SK-MEL-5 (cell line): Measurements from ENCODE around the gene UNK. TPM values are rescaled to one million over a fixed set of nuclear protein-coding genes. Genes with fewer than 3 reads are reported as not detected.
A peak's percentile ranks its signal among the peaks of the same experiment; 100 is the strongest.
"Not testable (repeated sequence)": the region's sequence is repeated elsewhere in the genome, so short reads cannot be mapped to it uniquely, and the experiment has no call there.

ENCODE experiments used
- DNase-seq: peaks from one replicate; pipeline ENCODE4 v3.0.0-alpha.2; 2016; ENCODE audit warnings: low read depth, low spot score
- in situ Hi-C: cut with HindIII; loops from 2 replicates; pipeline ENCODE4 v1.10.0; 2016; ENCODE audit warnings: low sequenced_read_pairs, high pct_unique_total_duplicates, low pct_unique_long_range_greater_than_20kb
- total RNA-seq: library from RNA; depleted of rRNA; stranded (reverse); fragments of >200 nt; shearing (Covaris generic); gene quantifications from 2 replicates; pipeline ENCODE4 v1.2.3, GENCODE V29; 2014; rRNA removed

UNK gene
- total RNA-seq, 1 experiment from 2014 or later = 76.9 TPM

- in situ Hi-C loops, DNase-seq: not testable (repeated sequence)
Observed at GRCh38 chr17:75868730-75869281, 84.2 kb downstream of the UNK start.

GRCh38 chr17:75869282-75870141 lies 84.9 kb downstream of the UNK start:
- DNase-seq = peak; percentile 91
- in situ Hi-C loops = no loop called here

GRCh38 chr17:75870228-75870627 lies 85.6 kb downstream of the UNK start:
- DNase-seq = not testable (repeated sequence)

GRCh38 chr17:75872434-75873351 lies 88.1 kb downstream of the UNK start:
- DNase-seq = peak; percentile 89
- in situ Hi-C loops = no loop called here

More at GRCh38 chr17:75870228-75870627, 85.6 kb downstream of the UNK start:
- in situ Hi-C loops = not testable (repeated sequence)

- in situ Hi-C loops = no loop called here
- DNase-seq = no peak
Observed at GRCh38 chr17:75873587-75874322, 89.1 kb downstream of the UNK start.

GRCh38 chr17:75874323-75875181 lies 89.9 kb downstream of the UNK start:
- DNase-seq = no peak
- in situ Hi-C loops = no loop called here

Other genes with a start within 250 kb of the UNK start
- gene MYO15B, start 197.0 kb upstream of the UNK start, total RNA-seq = 1.6 and 2.6 TPM in 2 replicates
- not detected in 2 replicates for gene SMIM5, start 151.4 kb upstream of the UNK start, total RNA-seq
- gene RECQL5, start 117.7 kb upstream of the UNK start, total RNA-seq = 27.7 and 32.9 TPM in 2 replicates
- 70.4 and 85.1 TPM in 2 replicates for gene SAP30BP, start 117.5 kb upstream of the UNK start, total RNA-seq
- 0.05 TPM in 1 of 2 replicates, not detected in the other for gene ITGB4, start 63.3 kb upstream of the UNK start, total RNA-seq
- 52.5 and 57.2 TPM in 2 replicates for gene GALK1, start 19.6 kb upstream of the UNK start, total RNA-seq
- 1.3 and 1.8 TPM in 2 replicates for gene UNC13D, start 59.6 kb downstream of the UNK start, total RNA-seq
- 49.5 and 67.9 TPM in 2 replicates for gene WBP2, start 70.5 kb downstream of the UNK start, total RNA-seq
- 7.3 and 8.1 TPM in 2 replicates for gene TRIM47, start 93.8 kb downstream of the UNK start, total RNA-seq
- gene TRIM65, start 112.1 kb downstream of the UNK start, total RNA-seq = 53.5 and 56.5 TPM in 2 replicates
- gene MRPL38, start 120.1 kb downstream of the UNK start, total RNA-seq = 47.6 and 57.4 TPM in 2 replicates
- 17.6 and 24.8 TPM in 2 replicates for gene FBF1, start 156.2 kb downstream of the UNK start, total RNA-seq
- gene ACOX1, start 194.4 kb downstream of the UNK start, total RNA-seq = 43.2 and 44.4 TPM in 2 replicates
- 62.9 and 75.4 TPM in 2 replicates for gene TEN1, start 194.4 kb downstream of the UNK start, total RNA-seq
- 3.1 and 4.3 TPM in 2 replicates for gene CDK3, start 216.0 kb downstream of the UNK start, total RNA-seq
- 0.08 and 0.16 TPM in 2 replicates for gene EVPL, start 242.5 kb downstream of the UNK start, total RNA-seq